ENCODE results near the gene DISC1. TPM values are rescaled to one million over a fixed set of nuclear protein-coding genes. Genes with fewer than 3 reads are reported as not detected.
"Not testable (repeated sequence)": the region's sequence is repeated elsewhere in the genome, so short reads cannot be mapped to it uniquely, and the experiment has no call there.

Gene DISC1
- polyA plus RNA-seq, 1 donor from 2014 or later: 0.68 TPM

GRCh38 chr1:231778009-231778719 is 151.6 kb downstream of the DISC1 start:
- Mint-ChIP-seq H3K9me3 (no peaks in the 10 kb centered on the region), H3K4me1 (peaks cover 2 to 11% (median 7%) of the 10 kb centered on the region in 3 donors), H3K27ac (no peak overlapping the region), H3K27me3 (no peaks in the 10 kb centered on the region), H3K36me3 (peaks cover 5% of the 10 kb centered on the region), H3K4me3 (peak overlapping the region in 1 of 4 donors; percentile 31)

GRCh38 chr1:231779081-231779480 is 152.5 kb downstream of the DISC1 start:
- Mint-ChIP-seq H3K4me3 (no peak overlapping the region), H3K4me1 (peaks cover 2 to 11% (median 7%) of the 10 kb centered on the region in 3 donors), H3K27me3 (no peaks in the 10 kb centered on the region), H3K27ac (no peak overlapping the region), H3K36me3 (peaks cover 5% of the 10 kb centered on the region), H3K9me3 (no peaks in the 10 kb centered on the region)

DNA sequence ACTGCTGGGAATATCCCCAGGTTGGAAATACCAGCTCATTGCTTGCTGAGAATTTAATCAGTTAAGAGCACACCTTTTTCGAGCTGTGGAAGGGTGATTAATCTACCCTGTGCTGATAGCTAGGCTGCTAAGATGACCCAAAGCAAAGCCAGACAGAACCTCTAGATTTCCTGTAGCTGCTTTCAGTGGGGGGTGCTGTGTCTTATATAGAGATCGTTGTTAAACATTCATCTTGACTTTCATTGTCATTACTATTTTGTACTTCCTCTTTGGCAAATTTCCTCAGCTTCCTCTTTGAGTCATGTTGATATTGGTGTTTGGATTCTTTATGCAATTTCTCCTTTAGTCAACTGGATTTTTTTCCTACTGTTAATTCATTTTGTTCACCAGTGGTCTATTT is 155.3 kb downstream of the DISC1 start:
- Mint-ChIP-seq H3K27me3 (no peaks in the 10 kb centered on the region), H3K27ac (no peak overlapping the region), H3K9me3 (no peaks in the 10 kb centered on the region), H3K36me3 (no peaks in the 10 kb centered on the region), H3K4me1 (peaks cover 2 to 11% (median 7%) of the 10 kb centered on the region in 3 donors), H3K4me3 (no peak overlapping the region)

GRCh38 chr1:231785073-231785472 is 158.5 kb downstream of the DISC1 start:
- H3K27me3 Mint-ChIP-seq, H3K9me3 Mint-ChIP-seq, H3K4me1 Mint-ChIP-seq, H3K27ac Mint-ChIP-seq, H3K36me3 Mint-ChIP-seq, H3K4me3 Mint-ChIP-seq: not testable (repeated sequence)

DNA sequence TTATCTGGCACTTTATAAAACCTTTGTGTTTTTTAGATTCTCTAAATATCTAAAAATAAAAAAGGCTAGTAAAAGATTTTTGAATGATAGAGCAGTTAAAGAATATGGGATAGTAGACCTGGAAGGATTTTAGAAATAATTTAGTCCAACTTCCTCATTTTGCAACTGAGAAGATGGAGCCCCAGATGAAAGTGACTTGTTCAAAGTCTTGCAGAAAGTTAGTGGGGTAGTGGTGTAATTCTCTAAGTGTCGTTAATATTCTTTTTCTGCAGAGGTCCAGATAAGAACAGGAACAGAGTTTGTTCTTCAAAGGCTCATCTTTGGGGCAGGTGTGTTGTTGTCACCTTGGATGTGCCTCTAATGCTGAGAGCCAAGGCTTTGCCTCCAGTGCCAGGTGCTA is 159.5 kb downstream of the DISC1 start:
- peaks cover 0 to 9% (median 7%) of the 10 kb centered on the region in 3 donors for H3K4me1 Mint-ChIP-seq
- no peak overlapping the region for H3K27ac Mint-ChIP-seq
- peaks cover 1% of the 10 kb centered on the region for H3K36me3 Mint-ChIP-seq
- no peak overlapping the region for H3K4me3 Mint-ChIP-seq
- H3K27me3 Mint-ChIP-seq: no peaks in the 10 kb centered on the region
- no peaks in the 10 kb centered on the region for H3K9me3 Mint-ChIP-seq

DNA sequence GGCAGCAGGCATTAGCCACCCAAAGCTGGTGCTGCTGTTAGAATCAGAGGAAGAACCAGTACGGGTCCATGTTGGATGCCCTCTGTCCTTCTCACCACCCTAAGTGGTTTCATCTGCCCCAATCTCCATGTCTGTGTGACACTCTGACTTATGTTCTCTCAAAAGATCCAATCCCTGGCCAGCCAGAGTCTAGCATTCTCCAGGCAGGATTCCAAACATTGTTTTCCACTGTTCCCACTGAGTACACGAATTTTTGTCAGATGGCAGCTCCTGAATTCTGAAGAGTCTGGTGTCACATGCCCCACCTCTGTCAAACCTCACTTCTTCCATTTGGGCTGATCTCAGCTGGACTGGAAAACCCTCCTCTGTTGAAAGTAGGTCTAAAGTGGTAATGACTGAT is 166.0 kb downstream of the DISC1 start:
- H3K27ac Mint-ChIP-seq: no peak overlapping the region
- peaks cover 1% of the 10 kb centered on the region for H3K36me3 Mint-ChIP-seq
- no peak overlapping the region for H3K4me3 Mint-ChIP-seq
- H3K4me1 Mint-ChIP-seq: no peaks in the 10 kb centered on the region
- H3K27me3 Mint-ChIP-seq: no peaks in the 10 kb centered on the region
- H3K9me3 Mint-ChIP-seq: no peaks in the 10 kb centered on the region

GRCh38 chr1:231793893-231794292 is 167.3 kb downstream of the DISC1 start:
- Mint-ChIP-seq H3K4me1 (no peaks in the 10 kb centered on the region), H3K9me3 (no peaks in the 10 kb centered on the region), H3K27ac (no peak overlapping the region), H3K36me3 (peaks cover 1% of the 10 kb centered on the region), H3K27me3 (no peaks in the 10 kb centered on the region), H3K4me3 (no peak overlapping the region)

DNA sequence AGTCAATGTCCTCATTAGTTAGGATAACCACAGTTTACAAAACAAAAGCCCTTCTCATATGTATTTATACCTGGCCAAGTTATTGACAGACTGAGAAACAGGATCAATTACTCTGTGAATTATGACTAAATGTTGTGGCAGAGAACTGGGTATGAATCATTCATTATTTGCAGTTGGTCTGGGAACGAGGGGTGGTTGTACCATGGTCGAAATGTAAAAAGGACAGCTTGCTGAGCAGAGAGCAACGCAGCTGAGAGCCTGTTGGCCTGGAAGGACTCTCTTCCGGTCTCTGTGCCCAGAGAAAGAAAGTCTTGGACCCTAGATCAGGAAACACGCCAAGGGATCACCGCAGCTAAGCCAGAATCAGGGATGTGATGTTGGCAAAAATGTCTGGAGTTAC is 169.6 kb downstream of the DISC1 start:
- H3K4me1 Mint-ChIP-seq: no peaks in the 10 kb centered on the region
- no peak overlapping the region for H3K4me3 Mint-ChIP-seq
- H3K9me3 Mint-ChIP-seq: no peaks in the 10 kb centered on the region
- no peaks in the 10 kb centered on the region for H3K27me3 Mint-ChIP-seq
- H3K36me3 Mint-ChIP-seq: no peaks in the 10 kb centered on the region
- H3K27ac Mint-ChIP-seq: no peak overlapping the region

- Mint-ChIP-seq H3K4me1 (no peaks in the 10 kb centered on the region), H3K27me3 (no peaks in the 10 kb centered on the region), H3K27ac (peak overlapping the region in 1 of 3 donors; percentile 86), H3K4me3 (no peak overlapping the region), H3K36me3 (no peaks in the 10 kb centered on the region), H3K9me3 (no peaks in the 10 kb centered on the region)
Observed at GRCh38 chr1:231799363-231799986, 172.9 kb downstream of the DISC1 start.

GRCh38 chr1:231800108-231800507 is 173.5 kb downstream of the DISC1 start:
- H3K4me1 Mint-ChIP-seq: no peaks in the 10 kb centered on the region
- no peak overlapping the region for H3K4me3 Mint-ChIP-seq
- H3K9me3 Mint-ChIP-seq: no peaks in the 10 kb centered on the region
- H3K27ac Mint-ChIP-seq: peak overlapping the region in 1 of 3 donors; percentile 86
- H3K27me3 Mint-ChIP-seq: no peaks in the 10 kb centered on the region
- peaks cover 1% of the 10 kb centered on the region for H3K36me3 Mint-ChIP-seq

GRCh38 chr1:231801042-231801585 is 174.5 kb downstream of the DISC1 start:
- Mint-ChIP-seq H3K27ac (no peak overlapping the region), H3K4me1 (no peaks in the 10 kb centered on the region), H3K9me3 (no peaks in the 10 kb centered on the region), H3K36me3 (peaks cover 1% of the 10 kb centered on the region), H3K4me3 (no peak overlapping the region), H3K27me3 (no peaks in the 10 kb centered on the region)

- H3K4me1 Mint-ChIP-seq: no peaks in the 10 kb centered on the region
- H3K36me3 Mint-ChIP-seq: peaks cover 1% of the 10 kb centered on the region
- H3K9me3 Mint-ChIP-seq: no peaks in the 10 kb centered on the region
- H3K27me3 Mint-ChIP-seq: no peaks in the 10 kb centered on the region
- H3K4me3 Mint-ChIP-seq: no peak overlapping the region
- H3K27ac Mint-ChIP-seq: no peak overlapping the region
Observed at GRCh38 chr1:231803353-231803752, 176.8 kb downstream of the DISC1 start.

DNA sequence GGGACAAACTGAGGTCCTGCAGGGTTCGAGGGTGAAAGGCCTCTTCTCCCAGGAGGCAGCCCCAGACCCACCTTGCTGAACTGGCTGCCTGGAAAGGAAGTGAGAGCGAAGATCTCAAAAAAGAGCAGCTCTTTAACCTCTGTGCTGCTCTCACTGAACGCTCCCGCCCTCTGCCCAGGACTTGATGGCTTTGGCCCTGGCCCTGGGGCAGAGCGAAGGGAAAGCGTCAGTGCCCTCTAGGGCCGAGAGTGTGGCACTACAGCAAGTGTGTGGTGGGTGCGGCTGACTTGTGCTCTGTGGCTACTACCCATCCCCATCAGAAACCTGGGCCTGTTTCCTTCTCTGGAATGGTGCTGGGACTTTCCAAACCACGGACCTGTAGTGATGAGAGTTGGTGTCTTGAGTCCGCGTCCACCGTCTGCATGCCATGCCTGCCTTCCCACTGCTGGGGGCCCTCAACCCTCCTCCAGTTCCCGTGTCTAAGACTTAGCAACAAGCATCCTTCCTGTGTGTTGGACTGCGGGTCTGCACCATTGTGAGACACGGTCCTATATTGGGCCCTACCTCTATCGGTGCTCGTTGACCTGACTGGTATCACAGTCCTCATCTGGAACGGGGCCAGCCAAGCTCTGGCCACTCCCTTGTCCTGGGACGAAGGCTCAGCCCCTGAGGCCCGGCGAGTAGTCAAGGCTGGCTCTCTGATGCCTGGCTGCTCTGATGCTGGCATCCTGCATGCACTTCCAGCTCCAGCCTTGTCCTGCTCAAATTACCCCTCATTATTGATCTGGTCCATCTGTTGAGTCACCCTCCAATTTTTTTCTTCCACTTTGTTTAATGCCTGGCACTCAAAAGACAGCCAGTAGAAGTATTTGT is 180.3 kb downstream of the DISC1 start:
- Mint-ChIP-seq H3K36me3 (peaks cover 1% of the 10 kb centered on the region), H3K27me3 (no peaks in the 10 kb centered on the region), H3K4me1 (no peaks in the 10 kb centered on the region), H3K9me3 (no peaks in the 10 kb centered on the region), H3K27ac (no peak overlapping the region), H3K4me3 (no peak overlapping the region)

- Mint-ChIP-seq H3K4me1 (no peaks in the 10 kb centered on the region), H3K36me3 (peaks cover 1% of the 10 kb centered on the region), H3K27me3 (no peaks in the 10 kb centered on the region), H3K4me3 (no peak overlapping the region), H3K9me3 (no peaks in the 10 kb centered on the region), H3K27ac (no peak overlapping the region)
Observed at GRCh38 chr1:231807541-231807940, 181.0 kb downstream of the DISC1 start.

GRCh38 chr1:231808116-231808515 is 181.5 kb downstream of the DISC1 start:
- no peaks in the 10 kb centered on the region for H3K4me1 Mint-ChIP-seq
- H3K27ac Mint-ChIP-seq: no peak overlapping the region
- peaks cover 5% of the 10 kb centered on the region for H3K36me3 Mint-ChIP-seq
- H3K4me3 Mint-ChIP-seq: no peak overlapping the region
- H3K27me3 Mint-ChIP-seq: no peaks in the 10 kb centered on the region
- H3K9me3 Mint-ChIP-seq: no peaks in the 10 kb centered on the region

Data from IgD-negative memory B cell (primary cell).